AG04449 (cell line): Measurements from ENCODE around the gene DUOXA1.

Source experiments
- CTCF ChIA-PET: fragments of 350-600 bp; formaldehyde crosslinking; extraction: SDS; loops from one replicate; lab custom pipeline; 2021; ENCODE audit warnings: antibody characterized with exemption; lab: Yijun Ruan, JAX
- POLR2A ChIA-PET: fragments of 400-600, 350-600 bp; formaldehyde crosslinking; extraction: SDS; loops from one replicate; lab custom pipeline; 2020; ENCODE audit warnings: antibody characterized with exemption, inconsistent platforms; lab: Yijun Ruan, JAX
- DNase-seq: peaks from one replicate; pipeline ENCODE4 v3.0.0-alpha.2; 2010; ENCODE audit warnings: low read depth, low spot score
- H3K4me3 ChIP-seq: 2 replicates; pipeline ENCODE4 v1.5.1; 2011; ENCODE audit warnings: low read depth, mild to moderate bottlenecking, control low read depth, low read length
- TF ChIP-seq, protein P1 (sequence below): IDR thresholded peaks from one replicate; pipeline ENCODE4 v1.5.1; 2011; ENCODE audit warnings: mild to moderate bottlenecking, moderate library complexity, low read length, control low read depth, inconsistent platforms; ENCODE audit not compliant: insufficient read depth; ENCODE audit errors: missing control alignments

The DUOXA1 gene

DNA sequence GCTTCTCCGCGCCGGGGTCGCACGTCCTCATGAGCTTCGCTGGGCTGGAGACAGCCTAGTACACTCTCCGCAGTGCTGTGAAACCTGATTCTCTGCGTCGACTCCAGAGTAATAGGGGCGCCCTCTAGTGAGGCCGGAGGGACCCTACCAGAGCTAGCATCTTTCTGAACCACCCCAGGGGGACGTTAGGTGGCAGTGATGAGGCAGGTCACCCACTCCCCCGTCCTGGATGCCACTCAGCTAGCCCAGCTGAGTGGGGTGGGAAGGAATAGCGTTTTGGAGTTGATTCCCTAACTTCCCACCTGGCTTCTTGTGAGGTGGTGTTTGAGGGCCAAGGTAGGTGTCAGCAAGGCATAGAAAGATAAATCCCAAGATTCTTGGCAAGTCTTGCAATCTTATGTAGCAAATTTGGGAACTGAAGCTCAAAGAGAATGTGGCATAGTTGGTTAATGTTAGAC, 11.5 kb downstream of the DUOXA1 start:
- peak overlapping the region; percentile 18; the same call in 1 of the 2 replicates for H3K4me3 ChIP-seq
- TF ChIP-seq, protein P1, sequence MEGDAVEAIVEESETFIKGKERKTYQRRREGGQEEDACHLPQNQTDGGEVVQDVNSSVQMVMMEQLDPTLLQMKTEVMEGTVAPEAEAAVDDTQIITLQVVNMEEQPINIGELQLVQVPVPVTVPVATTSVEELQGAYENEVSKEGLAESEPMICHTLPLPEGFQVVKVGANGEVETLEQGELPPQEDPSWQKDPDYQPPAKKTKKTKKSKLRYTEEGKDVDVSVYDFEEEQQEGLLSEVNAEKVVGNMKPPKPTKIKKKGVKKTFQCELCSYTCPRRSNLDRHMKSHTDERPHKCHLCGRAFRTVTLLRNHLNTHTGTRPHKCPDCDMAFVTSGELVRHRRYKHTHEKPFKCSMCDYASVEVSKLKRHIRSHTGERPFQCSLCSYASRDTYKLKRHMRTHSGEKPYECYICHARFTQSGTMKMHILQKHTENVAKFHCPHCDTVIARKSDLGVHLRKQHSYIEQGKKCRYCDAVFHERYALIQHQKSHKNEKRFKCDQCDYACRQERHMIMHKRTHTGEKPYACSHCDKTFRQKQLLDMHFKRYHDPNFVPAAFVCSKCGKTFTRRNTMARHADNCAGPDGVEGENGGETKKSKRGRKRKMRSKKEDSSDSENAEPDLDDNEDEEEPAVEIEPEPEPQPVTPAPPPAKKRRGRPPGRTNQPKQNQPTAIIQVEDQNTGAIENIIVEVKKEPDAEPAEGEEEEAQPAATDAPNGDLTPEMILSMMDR = peak; percentile 100
- DNase-seq = peak; percentile 44
- POLR2A ChIA-PET = interaction anchor here (0.6 to 1.1 kb wide), 2 partner anchors 45 to 469 kb away, joined by 3 read pairs; partner anchors contain the start of gene BLOC1S6
- CTCF ChIA-PET = interaction anchor here (0.6 to 8.1 kb wide), 44 partner anchors 9 to 801 kb away, joined by 3 to 129 read pairs (median 4); partner anchors contain the start of genes DUOX1, DUOXA1 and SORD

DNA sequence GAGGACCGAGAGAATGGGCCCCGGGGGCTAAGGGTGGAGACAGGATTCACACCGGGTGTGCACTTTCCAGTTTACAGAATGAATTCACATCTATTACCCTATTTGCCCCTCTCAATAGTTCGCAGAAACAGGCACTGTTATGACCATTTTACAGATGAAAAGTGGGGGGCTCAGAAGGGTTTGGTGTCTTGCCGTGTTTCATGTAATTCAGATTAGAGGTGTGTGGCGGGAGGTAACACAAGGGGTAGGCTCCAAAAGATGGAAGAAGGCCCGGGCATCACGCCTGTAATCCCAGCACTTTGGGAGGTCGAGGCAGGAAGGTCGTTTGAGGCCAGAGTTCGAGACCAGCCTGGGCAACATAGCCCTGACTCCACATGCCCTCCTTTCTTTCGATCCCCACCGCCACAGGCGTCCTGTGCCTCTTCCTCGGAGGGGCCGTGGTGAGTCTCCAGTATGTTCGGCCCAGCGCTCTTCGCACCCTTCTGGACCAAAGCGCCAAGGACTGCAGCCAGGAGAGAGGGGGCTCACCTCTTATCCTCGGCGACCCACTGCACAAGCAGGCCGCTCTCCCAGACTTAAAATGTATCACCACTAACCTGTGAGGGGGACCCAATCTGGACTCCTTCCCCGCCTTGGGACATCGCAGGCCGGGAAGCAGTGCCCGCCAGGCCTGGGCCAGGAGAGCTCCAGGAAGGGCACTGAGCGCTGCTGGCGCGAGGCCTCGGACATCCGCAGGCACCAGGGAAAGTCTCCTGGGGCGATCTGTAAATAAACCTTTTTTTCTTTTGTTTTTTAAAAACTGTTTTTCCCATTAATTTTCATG, 12.2 kb downstream of the DUOXA1 start:
- ChIA-PET CTCF (interaction anchor here (0.6 to 8.1 kb wide), 40 partner anchors 8 to 801 kb away, joined by 3 to 129 read pairs (median 4); partner anchors contain the start of genes DUOX1, DUOXA1 and SORD), POLR2A (interaction anchor here (0.6 to 1.1 kb wide), 2 partner anchors 46 to 470 kb away, joined by 3 read pairs; partner anchors contain the start of gene BLOC1S6)
- TF ChIP-seq, protein P1 = no peak
- H3K4me3 ChIP-seq = peak overlapping the region; percentile 18; the same call in 1 of the 2 replicates
- DNase-seq = no peak

DNA sequence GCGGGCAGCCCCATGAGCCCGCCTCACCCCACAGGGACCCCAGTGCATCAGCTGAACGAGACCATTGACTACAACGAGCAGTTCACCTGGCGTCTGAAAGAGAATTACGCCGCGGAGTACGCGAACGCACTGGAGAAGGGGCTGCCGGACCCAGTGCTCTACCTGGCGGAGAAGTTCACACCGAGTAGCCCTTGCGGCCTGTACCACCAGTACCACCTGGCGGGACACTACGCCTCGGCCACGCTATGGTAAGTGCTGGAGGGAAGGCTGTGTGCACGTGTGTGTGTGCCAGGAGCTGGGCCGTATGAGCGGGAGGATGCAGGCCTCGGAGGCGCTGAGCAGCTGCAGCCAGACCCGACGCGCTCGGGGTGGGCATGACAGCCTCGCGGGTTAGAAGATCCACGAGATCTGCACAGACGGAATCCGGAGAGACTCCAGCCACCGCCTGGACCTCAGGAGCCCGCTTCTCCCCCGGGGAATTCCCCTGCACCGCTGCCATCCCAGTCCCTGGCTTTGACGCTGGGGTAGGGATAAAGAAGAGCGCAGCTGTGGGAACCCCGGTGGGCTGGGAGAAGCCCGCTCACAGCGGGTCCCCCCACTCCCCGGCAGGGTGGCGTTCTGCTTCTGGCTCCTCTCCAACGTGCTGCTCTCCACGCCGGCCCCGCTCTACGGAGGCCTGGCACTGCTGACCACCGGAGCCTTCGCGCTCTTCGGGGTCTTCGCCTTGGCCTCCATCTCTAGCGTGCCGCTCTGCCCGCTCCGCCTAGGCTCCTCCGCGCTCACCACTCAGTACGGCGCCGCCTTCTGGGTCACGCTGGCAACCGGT, 13.0 kb downstream of the DUOXA1 start:
- TF ChIP-seq, protein P1 = no peak
- no peak for DNase-seq
- no peak overlapping the region for H3K4me3 ChIP-seq
- ChIA-PET POLR2A (no interaction called here), CTCF (interaction anchor here (0.8 to 1.4 kb wide), 4 partner anchors 9 to 314 kb away, joined by 3 to 6 read pairs (median 3); no protein-coding TSS in a partner anchor)

DNA sequence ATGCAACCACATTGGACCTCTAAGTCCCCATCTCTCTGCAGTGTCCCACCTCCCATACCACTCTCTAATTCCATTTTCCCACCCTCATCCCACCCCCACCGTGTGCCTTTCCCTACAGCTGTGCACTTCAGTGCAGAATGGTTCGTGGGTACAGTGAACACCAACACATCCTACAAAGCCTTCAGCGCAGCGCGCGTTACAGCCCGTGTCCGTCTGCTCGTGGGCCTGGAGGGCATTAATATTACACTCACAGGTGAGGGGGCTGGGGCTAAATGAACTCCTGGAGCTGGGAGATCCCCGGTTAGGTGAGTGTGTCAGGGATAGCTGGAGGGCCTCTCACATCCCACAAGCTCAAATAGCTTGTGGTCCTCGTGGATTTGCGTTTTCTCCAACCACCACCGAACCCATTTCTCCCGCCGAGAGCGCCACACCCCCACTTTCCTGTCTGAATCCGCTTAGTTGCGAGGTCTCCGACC, 13.6 kb downstream of the DUOXA1 start:
- H3K4me3 ChIP-seq = no peak overlapping the region
- TF ChIP-seq, protein P1 = no peak
- no peak for DNase-seq
- CTCF ChIA-PET = interaction anchor here (0.8 to 1.4 kb wide), 4 partner anchors 9 to 315 kb away, joined by 3 to 6 read pairs (median 3); no protein-coding TSS in a partner anchor
- POLR2A ChIA-PET = no interaction called here

DNA sequence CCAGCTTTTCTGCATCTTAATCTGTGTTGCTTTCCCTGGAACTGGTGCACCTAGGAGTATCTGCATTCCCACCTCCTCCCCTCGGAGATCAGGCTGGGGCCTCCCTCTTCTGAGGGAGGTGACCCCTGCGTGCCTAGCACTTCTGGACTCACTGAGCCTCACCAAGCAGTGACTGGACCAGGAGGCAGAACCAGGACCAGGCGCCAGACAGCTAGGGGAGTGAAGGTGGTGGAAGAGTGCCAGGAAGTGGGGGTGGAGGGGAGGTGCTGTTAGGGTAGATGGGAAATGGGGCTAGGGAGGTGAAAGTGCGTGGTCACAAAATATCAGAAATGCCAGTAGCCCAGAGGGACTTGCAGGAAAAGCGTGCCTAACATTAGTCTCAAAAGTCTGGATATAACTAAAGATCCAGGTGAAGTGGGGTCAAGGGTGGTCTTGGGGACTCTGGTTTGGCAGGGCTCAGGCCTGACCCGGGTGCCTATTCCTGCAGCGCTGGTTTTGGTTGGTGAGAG, 14.3 kb downstream of the DUOXA1 start:
- DNase-seq = no peak
- CTCF ChIA-PET = interaction anchor here (1.1 to 2.8 kb wide), 4 partner anchors 9 to 316 kb away, joined by 3 to 15 read pairs (median 5); no protein-coding TSS in a partner anchor
- POLR2A ChIA-PET = no interaction called here
- TF ChIP-seq, protein P1 = no peak
- H3K4me3 ChIP-seq = no peak overlapping the region
